Transverse colon (tissue), 4 donors: ENCODE measurements around the gene ZFP30. TPM values are rescaled to one million over a fixed set of nuclear protein-coding genes. Genes with fewer than 3 reads are reported as not detected.

ENCODE experiments used
- DNase-seq: peaks from one replicate; pipeline ENCODE4 v3.0.0-alpha.2; 2019
- H3K27ac ChIP-seq, 4 donors: fragments of 200-600 bp; sonication (generic); 2 replicates each; pipeline ENCODE4 v1.5.1; 2016 to 2018; ENCODE audit warnings: inconsistent platforms in 4 of 4
- H3K27me3 ChIP-seq: fragments of 200-600 bp; sonication (generic); 2 replicates; pipeline ENCODE4 v1.5.1; 2017; ENCODE audit warnings: inconsistent platforms
- H3K36me3 ChIP-seq, 4 donors: fragments of 200-600 bp; sonication (generic); 2 replicates each; pipeline ENCODE4 v1.5.1; 2017 to 2019; ENCODE audit warnings: inconsistent platforms in 4 of 4
- H3K4me1 ChIP-seq, 4 donors: fragments of 200-600 bp; sonication (generic); 2 replicates each; pipeline ENCODE4 v1.5.1; 2017 to 2020; ENCODE audit warnings: inconsistent platforms in 4 of 4
- H3K4me3 ChIP-seq, 4 donors: fragments of 200-600 bp; sonication (generic); 1 replicate in 1 of 4; 2 replicates in 3 of 4; pipeline versions ENCODE4 v1.5.1 to v1.6.1; 2017 to 2019; ENCODE audit warnings: inconsistent platforms in 4 of 4
- H3K9me3 ChIP-seq, 2 donors: fragments of 200-600 bp; sonication (generic); 2 replicates each; pipeline ENCODE4 v1.5.1; 2017 to 2019; ENCODE audit warnings: inconsistent platforms in 2 of 2
- CTCF ChIP-seq, 5 experiments: fragments of 200-600 bp in 3 of 5; fragments of 450-650 bp in 2 of 5; sonication (generic) in 3 of 5; IDR thresholded peaks; 1 replicate in 2 of 5; 2 replicates in 3 of 5; pipeline ENCODE4 v1.5.1; 2016 to 2017; ENCODE audit warnings: antibody characterized with exemption in 5 of 5, inconsistent platforms in 3 of 5, mild to moderate bottlenecking in 2 of 5, moderate library complexity in 1 of 5
- EP300 ChIP-seq: sonication (generic); formaldehyde crosslinking; IDR thresholded peaks from one replicate; pipeline ENCODE4 v1.6.1; 2017; ENCODE audit warnings: antibody characterized with exemption, low read depth
- POLR2A ChIP-seq: fragments of 450-650 bp; IDR thresholded peaks from one replicate; pipeline ENCODE4 v1.6.1; 2016; ENCODE audit warnings: antibody characterized with exemption, mild to moderate bottlenecking, moderate library complexity
- POLR2AphosphoS5 ChIP-seq, 3 donors: sonication (generic); formaldehyde crosslinking; IDR thresholded peaks; one replicate each; pipeline ENCODE4 v1.6.1; 2016; ENCODE audit warnings: antibody characterized with exemption in 3 of 3
- WGBS, 2 donors: methylation state at CpG; one replicate each; pipeline ENCODE4 v1.1.5; 2018; ENCODE audit warnings: low coverage in 1 of 2; 5-methylcytosine and 5-hydroxymethylcytosine counted together
- in situ Hi-C, 4 donors: fragments of 200-750 bp; cut with MboI; loops; one replicate each; pipeline versions ENCODE4 v1.15.0 to v1.15.1; 2017; ENCODE audit warnings: low sequenced_read_pairs in 3 of 4, low pct_ligation_motif_present in 1 of 4, low pct_unique_long_range_greater_than_20kb in 1 of 4
- intact Hi-C: fragments of 100-400 bp; cut with DNase I; formaldehyde crosslinking; loops from one replicate; pipeline ENCODE4 v1.15.1; 2023; ENCODE audit warnings: low total_unique reads
- small RNA-seq, 4 donors: library from RNA; depleted of rRNA; stranded (forward); fragments of <200 nt; gene quantifications; one replicate each; pipeline ENCODE3, GENCODE V24; 2016
- total RNA-seq, 4 donors: library from RNA; depleted of rRNA; stranded (reverse); fragments of >200 nt; gene quantifications; one replicate each; pipeline ENCODE4 v1.1.0, GENCODE V29; 2016

ZFP30 gene
- total RNA-seq, 4 donors from 2014 or later: 3.6 to 28.4 (median 10.9) TPM

- Histone ChIP-seq H3K36me3 (peaks cover 0 to 46% (median 23%) of the 10 kb centered on the region in 4 donors), H3K27me3 (no peaks in the 10 kb centered on the region), H3K4me3 (no peak overlapping the region), H3K4me1 (no peaks in the 10 kb centered on the region), H3K9me3 (peaks cover 25 to 49% of the 10 kb centered on the region in 2 donors), H3K27ac (no peak overlapping the region)
- no peak for TF ChIP-seq POLR2AphosphoS5 (IDR thresholded peaks at IDR 0.05)
- no peak for TF ChIP-seq CTCF (IDR thresholded peaks at IDR 0.05)
- TF ChIP-seq EP300: no peak
- no peak for TF ChIP-seq POLR2A
- in situ Hi-C loops: no loop called here
- no peak for DNase-seq
- intact Hi-C loops: no loop called here
These were observed 83.1 kb downstream of the ZFP30 start for GRCh38 chr19:37572203-37572602.

- no peaks in the 10 kb centered on the region for H3K27me3 ChIP-seq
- intact Hi-C loops: no loop called here
These were observed 89.9 kb downstream of the ZFP30 start for GRCh38 chr19:37565370-37565669.

GRCh38 chr19:37564624-37565369 is 90.5 kb downstream of the ZFP30 start:
- in situ Hi-C loops (no loop called here), intact Hi-C loops (no loop called here)
- Histone ChIP-seq H3K36me3 (peaks cover 0 to 73% (median 35%) of the 10 kb centered on the region in 4 donors), H3K4me1 (no peaks in the 10 kb centered on the region), H3K4me3 (no peak overlapping the region), H3K27ac (no peak overlapping the region), H3K27me3 (no peaks in the 10 kb centered on the region), H3K9me3 (peaks cover 89 to 100% of the 10 kb centered on the region in 2 donors)
- no peak for TF ChIP-seq CTCF (IDR thresholded peaks at IDR 0.05)
- TF ChIP-seq POLR2AphosphoS5 (IDR thresholded peaks at IDR 0.05): no peak
- no peak for TF ChIP-seq POLR2A
- no peak for TF ChIP-seq EP300
- no peak for DNase-seq
- 93 to 100% methylated on average over 6 to 7 of the region's 7 CpGs for WGBS, 2 donors

More at GRCh38 chr19:37565370-37565669, 89.9 kb downstream of the ZFP30 start:
- H3K36me3 ChIP-seq: peaks cover 0 to 79% (median 36%) of the 10 kb centered on the region in 4 donors
- no peak overlapping the region for H3K27ac ChIP-seq
- DNase-seq: no peak
- in situ Hi-C loops: no loop called here
- H3K4me1 ChIP-seq: no peaks in the 10 kb centered on the region
- TF ChIP-seq CTCF (IDR thresholded peaks at IDR 0.05) (no peak), POLR2A (no peak), EP300 (no peak)
- H3K9me3 ChIP-seq: peaks cover 84 to 100% of the 10 kb centered on the region in 2 donors
- no peak overlapping the region for H3K4me3 ChIP-seq

Small RNA genes lying within 50 kb of the gene (small RNA-seq; reads per million reads assigned to genes)
- gene SELENOKP1: 0 reads per million in 4 donors

Other genes with a start within 250 kb of the ZFP30 start
- 1 to 10 TPM in 3 of 4 donors, not detected in 1; 2.2 to 5.9 (median 5.4) TPM for gene ZNF569, start 188.0 kb downstream of the ZFP30 start, total RNA-seq
- 1 to 10 TPM in 3 of 4 donors, under 1 TPM in 1; 0.37 to 4.6 (median 2.7) TPM for gene ZNF570, start 186.1 kb downstream of the ZFP30 start, total RNA-seq
- gene ZNF793, start 148.5 kb downstream of the ZFP30 start, total RNA-seq: 1 to 10 TPM in 3 of 4 donors, under 1 TPM in 1; 0.75 to 6.8 (median 4.1) TPM
- gene ZNF571, start 60.7 kb downstream of the ZFP30 start, total RNA-seq: 1 to 10 TPM in 3 of 4 donors, not detected in 1; 1.1 to 4.8 (median 3.1) TPM
- 1 to 10 TPM in 2 of 4 donors, under 1 TPM in 1, not detected in 1; 0.40 to 3.4 (median 3.3) TPM for gene ZNF540, start 60.6 kb downstream of the ZFP30 start, total RNA-seq
- 1 to 10 TPM in 3 of 4 donors, under 1 TPM in 1; 0.37 to 6.5 (median 2.8) TPM for gene ZNF607, start 64.3 kb upstream of the ZFP30 start, total RNA-seq
- 10 to 100 TPM in 1 of 4 donors, 1 to 10 TPM in 2, under 1 TPM in 1; 0.75 to 29.3 (median 5.5) TPM for gene ZNF573, start 124.1 kb upstream of the ZFP30 start, total RNA-seq